Activated B cell treated with CpG ODN at 0.5 μM for 24 hours (primary cell): ENCODE data around the gene PLEKHG4B. TPM values are rescaled to one million over a fixed set of nuclear protein-coding genes. Genes with fewer than 3 reads are reported as not detected.

Experiments used
- ATAC-seq: fragments of 200-7000 bp; cut with Tn5 transposase; one replicate; pipeline ENCODE4 v1.10.0; 2021; ENCODE audit warnings: low read depth, mild to moderate bottlenecking, moderate library complexity
- CTCF ChIA-PET: fragments of 350-600 bp; sonication (Branson Sonifier 250); formaldehyde crosslinking; loops from one replicate; lab custom pipeline; 2021; ENCODE audit warnings: antibody characterized with exemption; lab: Charles Lee
- POLR2A ChIA-PET: fragments of 350-600 bp; sonication (Branson Sonifier 250); formaldehyde crosslinking; loops from one replicate; lab custom pipeline; 2021; ENCODE audit warnings: antibody characterized with exemption; lab: Charles Lee
- DNase-seq: peaks from one replicate; pipeline ENCODE4 v3.0.0; 2022
- H3K27ac Mint-ChIP-seq: one replicate; pipeline ENCODE4 v1.8.0; 2020; ENCODE audit warnings: mixed read lengths
- H3K27me3 Mint-ChIP-seq: one replicate; pipeline ENCODE4 v1.8.0; 2021; ENCODE audit warnings: mixed read lengths
- H3K36me3 Mint-ChIP-seq: one replicate; pipeline ENCODE4 v1.8.0; 2021; ENCODE audit warnings: low read depth, mixed read lengths
- H3K4me1 Mint-ChIP-seq: one replicate; pipeline ENCODE4 v1.8.0; 2021; ENCODE audit warnings: mixed read lengths
- H3K4me3 Mint-ChIP-seq: one replicate; pipeline ENCODE4 v1.8.0; 2020; ENCODE audit warnings: mild to moderate bottlenecking, mixed read lengths
- H3K9me3 Mint-ChIP-seq: one replicate; pipeline ENCODE4 v1.8.0; 2020; ENCODE audit warnings: mixed read lengths
- intact Hi-C: fragments of 100-400 bp; cut with micrococcal nuclease; formaldehyde crosslinking; loops from one replicate; pipeline ENCODE4 v1.15.1; 2024
- total RNA-seq: library from RNA; stranded (reverse); gene quantifications from 2 replicates; pipeline ENCODE4 v1.2.3, GENCODE V29; 2022
- TF ChIP-seq, protein P1 (sequence below): fragments of 200-600 bp; IDR thresholded peaks from one replicate; pipeline ENCODE4 v1.8.0; 2022; ENCODE audit warnings: antibody characterized with exemption, mild to moderate bottlenecking

Gene PLEKHG4B
- total RNA-seq, 1 donor from 2014 or later, result not detected

GRCh38 chr5:199950-200645 lies 108.1 kb downstream of the PLEKHG4B start:
- Mint-ChIP-seq H3K4me3 (no peak overlapping the region), H3K4me1 (peaks cover 16% of the 10 kb centered on the region), H3K27me3 (no peaks in the 10 kb centered on the region), H3K27ac (no peak overlapping the region), H3K36me3 (peaks cover 22% of the 10 kb centered on the region), H3K9me3 (no peaks in the 10 kb centered on the region)
- ChIA-PET CTCF (no interaction called here), POLR2A (no interaction called here)
- TF ChIP-seq, protein P1, sequence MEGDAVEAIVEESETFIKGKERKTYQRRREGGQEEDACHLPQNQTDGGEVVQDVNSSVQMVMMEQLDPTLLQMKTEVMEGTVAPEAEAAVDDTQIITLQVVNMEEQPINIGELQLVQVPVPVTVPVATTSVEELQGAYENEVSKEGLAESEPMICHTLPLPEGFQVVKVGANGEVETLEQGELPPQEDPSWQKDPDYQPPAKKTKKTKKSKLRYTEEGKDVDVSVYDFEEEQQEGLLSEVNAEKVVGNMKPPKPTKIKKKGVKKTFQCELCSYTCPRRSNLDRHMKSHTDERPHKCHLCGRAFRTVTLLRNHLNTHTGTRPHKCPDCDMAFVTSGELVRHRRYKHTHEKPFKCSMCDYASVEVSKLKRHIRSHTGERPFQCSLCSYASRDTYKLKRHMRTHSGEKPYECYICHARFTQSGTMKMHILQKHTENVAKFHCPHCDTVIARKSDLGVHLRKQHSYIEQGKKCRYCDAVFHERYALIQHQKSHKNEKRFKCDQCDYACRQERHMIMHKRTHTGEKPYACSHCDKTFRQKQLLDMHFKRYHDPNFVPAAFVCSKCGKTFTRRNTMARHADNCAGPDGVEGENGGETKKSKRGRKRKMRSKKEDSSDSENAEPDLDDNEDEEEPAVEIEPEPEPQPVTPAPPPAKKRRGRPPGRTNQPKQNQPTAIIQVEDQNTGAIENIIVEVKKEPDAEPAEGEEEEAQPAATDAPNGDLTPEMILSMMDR, result no peak
- DNase-seq (no peak), ATAC-seq (no peak)
- intact Hi-C loops, result no loop called here

DNA sequence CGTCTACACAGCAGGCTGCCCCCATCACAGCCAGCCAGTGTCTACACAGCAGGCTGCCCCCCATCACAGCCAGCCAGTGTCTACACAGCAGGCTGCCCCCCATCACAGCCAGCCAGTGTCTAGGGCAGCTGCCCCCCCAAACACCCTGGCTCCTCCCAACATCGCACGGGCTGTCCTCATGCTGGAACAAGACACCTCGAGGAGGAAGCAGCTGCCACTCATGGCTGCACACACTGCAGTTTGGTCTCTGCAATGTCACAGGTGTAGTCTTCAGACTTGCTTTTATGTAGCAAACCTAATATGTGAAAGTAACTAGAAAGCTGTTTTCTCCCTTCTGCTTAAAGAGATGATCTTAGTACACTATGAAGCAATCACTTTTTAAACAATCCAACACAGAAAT lies 109.0 kb downstream of the PLEKHG4B start:
- DNase-seq (no peak), ATAC-seq (no peak)
- H3K9me3 Mint-ChIP-seq, result no peaks in the 10 kb centered on the region
- H3K36me3 Mint-ChIP-seq, result peaks cover 31% of the 10 kb centered on the region
- H3K27ac Mint-ChIP-seq, result no peak overlapping the region
- TF ChIP-seq, protein P1, result no peak
- H3K4me3 Mint-ChIP-seq, result no peak overlapping the region
- intact Hi-C loops, result no loop called here
- POLR2A ChIA-PET, result no interaction called here
- CTCF ChIA-PET, result no interaction called here
- no peaks in the 10 kb centered on the region for H3K27me3 Mint-ChIP-seq
- peaks cover 16% of the 10 kb centered on the region for H3K4me1 Mint-ChIP-seq

DNA sequence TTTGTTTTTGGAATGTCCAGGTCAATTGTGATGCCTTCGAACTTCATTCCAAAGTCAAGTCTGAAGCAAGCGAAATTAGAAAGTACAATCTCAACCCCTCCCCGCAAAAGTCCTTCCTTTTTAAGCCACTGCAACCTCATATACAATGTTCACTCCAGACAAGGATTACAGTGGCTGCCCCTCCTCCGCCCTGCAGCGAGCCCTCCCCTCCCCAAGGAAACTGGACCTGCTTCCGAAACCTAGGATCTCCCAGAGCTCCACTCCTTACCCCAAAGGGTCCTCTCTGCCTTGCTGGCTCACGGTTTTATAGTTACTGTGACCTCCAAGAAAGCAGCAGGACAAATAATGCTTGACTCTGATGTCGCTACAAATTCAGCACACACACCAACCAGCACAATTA lies 109.7 kb downstream of the PLEKHG4B start:
- intact Hi-C loops, result no loop called here
- Mint-ChIP-seq H3K27me3 (no peaks in the 10 kb centered on the region), H3K27ac (no peak overlapping the region), H3K9me3 (no peaks in the 10 kb centered on the region), H3K4me1 (peaks cover 16% of the 10 kb centered on the region), H3K4me3 (no peak overlapping the region), H3K36me3 (peaks cover 34% of the 10 kb centered on the region)
- TF ChIP-seq, protein P1, result no peak
- CTCF ChIA-PET, result no interaction called here
- ATAC-seq, result no peak
- POLR2A ChIA-PET, result no interaction called here
- DNase-seq, result no peak

DNA sequence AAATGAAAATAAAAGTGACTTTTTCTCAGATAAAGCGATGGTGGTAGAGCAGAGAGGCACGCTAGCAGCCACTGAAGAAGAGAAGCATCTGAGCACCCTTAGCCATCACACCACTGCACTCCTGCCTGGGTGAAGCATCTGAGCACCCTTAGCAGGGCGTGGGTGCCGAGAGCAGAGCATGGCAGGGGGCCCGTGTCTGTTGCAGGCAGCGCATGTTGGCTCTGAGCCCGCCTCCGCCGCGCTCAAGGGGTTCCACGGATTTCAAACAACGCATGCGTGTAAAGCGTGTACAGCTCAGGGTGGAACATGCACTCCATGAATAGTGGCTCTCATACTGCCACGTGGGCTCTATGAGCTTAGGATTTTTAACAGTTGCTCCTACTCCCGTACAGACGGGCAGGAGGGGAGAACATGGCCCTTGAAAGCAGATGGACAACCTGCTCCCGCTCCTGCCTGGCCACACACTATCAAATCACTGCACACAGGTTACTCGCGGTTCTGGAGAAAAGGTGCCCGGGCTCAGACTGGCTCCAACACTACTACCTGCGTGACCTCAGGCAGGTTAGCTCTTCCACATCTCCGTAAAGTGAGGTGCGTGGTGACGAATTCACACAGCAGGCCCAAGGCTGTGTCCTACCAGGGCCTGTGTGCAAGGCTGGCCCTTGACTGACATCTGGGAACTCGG lies 111.4 kb downstream of the PLEKHG4B start:
- H3K27ac Mint-ChIP-seq, result no peak overlapping the region
- no peak for DNase-seq
- H3K27me3 Mint-ChIP-seq, result no peaks in the 10 kb centered on the region
- intact Hi-C loops, result no loop called here
- H3K9me3 Mint-ChIP-seq, result no peaks in the 10 kb centered on the region
- no peak overlapping the region for H3K4me3 Mint-ChIP-seq
- H3K36me3 Mint-ChIP-seq, result peaks cover 50% of the 10 kb centered on the region
- H3K4me1 Mint-ChIP-seq, result peaks cover 16% of the 10 kb centered on the region
- TF ChIP-seq, protein P1, result no peak
- ATAC-seq, result no peak
- CTCF ChIA-PET, result no interaction called here
- POLR2A ChIA-PET, result no interaction called here

GRCh38 chr5:204001-204400 lies 112.0 kb downstream of the PLEKHG4B start:
- TF ChIP-seq, protein P1, result no peak
- Mint-ChIP-seq H3K4me3 (no peak overlapping the region), H3K27ac (no peak overlapping the region), H3K27me3 (no peaks in the 10 kb centered on the region), H3K4me1 (peaks cover 16% of the 10 kb centered on the region), H3K36me3 (peaks cover 50% of the 10 kb centered on the region), H3K9me3 (no peaks in the 10 kb centered on the region)
- ChIA-PET CTCF (no interaction called here), POLR2A (no interaction called here)
- DNase-seq (no peak), ATAC-seq (no peak)
- intact Hi-C loops, result no loop called here
